GM19438 (cell line): Measurements from ENCODE around the gene UQCC3.

Experiments
- ATAC-seq: cut with Tn5 transposase; IDR thresholded peaks from one replicate; pipeline ENCODE4 v1.9.1; 2021; ENCODE audit warnings: low read depth; ENCODE audit not compliant: unreplicated experiment

The UQCC3 gene

DNA sequence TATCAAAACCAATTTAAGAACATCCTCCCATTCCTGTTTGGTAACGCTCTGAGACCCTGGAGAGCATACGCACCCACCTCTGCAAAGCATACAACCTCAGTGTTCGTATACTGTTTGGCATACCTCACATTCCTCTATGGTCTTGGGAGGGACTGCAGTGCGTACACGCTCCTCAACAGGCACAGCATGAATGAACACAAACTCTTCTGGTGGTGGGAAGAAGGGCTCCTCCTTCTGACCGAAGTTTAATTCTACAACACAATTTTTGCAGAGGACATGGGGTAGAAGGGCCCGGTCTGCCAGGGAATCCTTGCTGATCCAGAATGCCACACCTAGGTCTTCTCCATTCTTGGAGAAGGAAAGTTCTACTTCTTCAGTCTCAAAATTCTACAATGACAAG, 50.5 kb downstream of the UQCC3 start:
- ATAC-seq: no peak
